Fibroblast of skin of abdomen (primary cell): ENCODE results near the gene HBE1.
A peak's percentile ranks its signal among the peaks of the same experiment; 100 is the strongest.
"Not testable (repeated sequence)": the region's sequence is repeated elsewhere in the genome, so short reads cannot be mapped to it uniquely, and the experiment has no call there.

Source experiments
- DNase-seq: peaks from one replicate; pipeline ENCODE4 v3.0.0-alpha.2; 2013

HBE1 gene

GRCh38 chr11:5284637-5285036, 14.9 kb upstream of the HBE1 start:
- DNase-seq, result no peak

- no peak for DNase-seq
These were observed 14.1 kb upstream of the HBE1 start for GRCh38 chr11:5283882-5284281.

- DNase-seq, result no peak
These were observed 13.3 kb upstream of the HBE1 start for GRCh38 chr11:5283086-5283485.

GRCh38 chr11:5282628-5283027, 12.9 kb upstream of the HBE1 start:
- no peak for DNase-seq

- no peak for DNase-seq
These were observed 11.9 kb upstream of the HBE1 start for GRCh38 chr11:5281596-5281995.

GRCh38 chr11:5280582-5281102, 10.9 kb upstream of the HBE1 start:
- DNase-seq, result peak; percentile 96

- DNase-seq, result no peak
These were observed 9.8 kb upstream of the HBE1 start for GRCh38 chr11:5279471-5280090.

GRCh38 chr11:5277807-5278382, 8.2 kb upstream of the HBE1 start:
- peak; percentile 5 for DNase-seq

- DNase-seq, result no peak
These were observed 7.0 kb upstream of the HBE1 start for GRCh38 chr11:5276697-5277096.

- no peak for DNase-seq
These were observed 5.8 kb upstream of the HBE1 start for GRCh38 chr11:5275369-5276110.

- no peak for DNase-seq
These were observed 4.7 kb upstream of the HBE1 start for GRCh38 chr11:5274395-5274794.

- DNase-seq, result no peak
These were observed 2.8 kb upstream of the HBE1 start for GRCh38 chr11:5272395-5273017.

GRCh38 chr11:5267033-5267563, 2.6 kb downstream of the HBE1 start:
- DNase-seq, result no peak

- DNase-seq, result no peak
These were observed 3.1 kb downstream of the HBE1 start for GRCh38 chr11:5266609-5267008.

GRCh38 chr11:5265832-5266231, 3.9 kb downstream of the HBE1 start:
- no peak for DNase-seq

- no peak for DNase-seq
These were observed 11.0 kb downstream of the HBE1 start for GRCh38 chr11:5258543-5259262.

- no peak for DNase-seq
These were observed 12.4 kb downstream of the HBE1 start for GRCh38 chr11:5257296-5257695.

- not testable (repeated sequence) for DNase-seq
These were observed 14.9 kb downstream of the HBE1 start, which contains the start of gene HBG2 for GRCh38 chr11:5254646-5255413. Gene HBG2 (minus strand): TSS chr11:5254781. CDS start chr11:5254728, 53 bp downstream.

GRCh38 chr11:5254023-5254422, 15.7 kb downstream of the HBE1 start:
- not testable (repeated sequence) for DNase-seq

- not testable (repeated sequence) for DNase-seq
These were observed 16.3 kb downstream of the HBE1 start for GRCh38 chr11:5253440-5253839.

- no peak for DNase-seq
These were observed 16.9 kb downstream of the HBE1 start for GRCh38 chr11:5252919-5253265.
